ENCODE measurements around the gene NPC1.

DNA sequence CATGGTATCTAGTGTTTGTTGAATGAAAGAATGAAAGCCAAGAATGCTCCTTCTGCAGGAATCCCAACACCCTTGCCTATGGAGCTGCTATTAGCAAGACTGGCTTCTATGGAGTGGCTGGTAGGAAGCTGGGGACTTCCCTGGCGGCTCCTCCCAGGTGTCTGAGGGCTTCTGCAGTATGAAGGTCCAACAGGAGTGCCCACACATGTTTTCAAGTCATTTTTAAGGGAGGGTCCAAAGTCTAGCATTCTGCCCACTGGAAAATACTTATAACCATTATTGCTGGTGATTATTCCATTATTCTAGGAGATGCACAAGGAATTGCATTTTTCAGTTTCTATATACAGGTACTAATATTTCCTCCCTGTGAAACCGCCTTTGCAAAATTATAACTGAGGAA, 21.9 kb upstream of the NPC1 start:
- TF ChIP-seq, protein P1, sequence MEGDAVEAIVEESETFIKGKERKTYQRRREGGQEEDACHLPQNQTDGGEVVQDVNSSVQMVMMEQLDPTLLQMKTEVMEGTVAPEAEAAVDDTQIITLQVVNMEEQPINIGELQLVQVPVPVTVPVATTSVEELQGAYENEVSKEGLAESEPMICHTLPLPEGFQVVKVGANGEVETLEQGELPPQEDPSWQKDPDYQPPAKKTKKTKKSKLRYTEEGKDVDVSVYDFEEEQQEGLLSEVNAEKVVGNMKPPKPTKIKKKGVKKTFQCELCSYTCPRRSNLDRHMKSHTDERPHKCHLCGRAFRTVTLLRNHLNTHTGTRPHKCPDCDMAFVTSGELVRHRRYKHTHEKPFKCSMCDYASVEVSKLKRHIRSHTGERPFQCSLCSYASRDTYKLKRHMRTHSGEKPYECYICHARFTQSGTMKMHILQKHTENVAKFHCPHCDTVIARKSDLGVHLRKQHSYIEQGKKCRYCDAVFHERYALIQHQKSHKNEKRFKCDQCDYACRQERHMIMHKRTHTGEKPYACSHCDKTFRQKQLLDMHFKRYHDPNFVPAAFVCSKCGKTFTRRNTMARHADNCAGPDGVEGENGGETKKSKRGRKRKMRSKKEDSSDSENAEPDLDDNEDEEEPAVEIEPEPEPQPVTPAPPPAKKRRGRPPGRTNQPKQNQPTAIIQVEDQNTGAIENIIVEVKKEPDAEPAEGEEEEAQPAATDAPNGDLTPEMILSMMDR (IDR thresholded peaks at IDR 0.05; ENCODE audit: control extremely low read depth in 1 of 3, insufficient read depth in 1 of 3, low read depth in 1 of 3, low read length in 3 of 3): no peak
- TF ChIP-seq CEBPB (IDR thresholded peaks at IDR 0.05; ENCODE audit: low read depth, low read length) (no peak), HDAC2 (IDR thresholded peaks at IDR 0.05; ENCODE audit: borderline replicate concordance in 1 of 2, low read depth in 2 of 2, low read length in 2 of 2) (no peak), SP1 (IDR thresholded peaks at IDR 0.05; ENCODE audit: low read depth, low read length) (no peak)

Data from H1 (cell line).